GM18520 (cell line): ENCODE measurements around the gene UTF1.

ENCODE experiments used
- ATAC-seq: cut with Tn5 transposase; IDR thresholded peaks from one replicate; pipeline ENCODE4 v1.9.1; 2021; ENCODE audit not compliant: unreplicated experiment

UTF1 gene

DNA sequence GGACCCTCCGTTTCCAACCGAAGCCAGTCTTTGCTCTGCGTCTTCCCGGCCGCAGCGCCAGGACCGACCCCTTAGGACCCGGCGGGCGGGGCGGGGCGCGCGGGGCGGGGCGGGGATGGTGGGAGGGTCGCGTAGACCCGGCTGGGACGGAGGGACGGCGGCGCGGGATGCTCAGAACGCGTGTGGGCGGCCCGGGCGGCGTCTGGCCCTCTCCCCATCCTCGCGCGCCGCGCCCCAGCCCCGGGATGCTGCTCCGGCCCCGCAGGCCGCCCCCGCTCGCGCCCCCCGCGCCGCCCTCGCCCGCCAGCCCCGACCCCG, at the start of gene UTF1:
UTF1 (plus strand) TSS at position 174 of the 318 bp plus-strand sequence; CDS start at position 246, 72 bp downstream.
- no peak for ATAC-seq

DNA sequence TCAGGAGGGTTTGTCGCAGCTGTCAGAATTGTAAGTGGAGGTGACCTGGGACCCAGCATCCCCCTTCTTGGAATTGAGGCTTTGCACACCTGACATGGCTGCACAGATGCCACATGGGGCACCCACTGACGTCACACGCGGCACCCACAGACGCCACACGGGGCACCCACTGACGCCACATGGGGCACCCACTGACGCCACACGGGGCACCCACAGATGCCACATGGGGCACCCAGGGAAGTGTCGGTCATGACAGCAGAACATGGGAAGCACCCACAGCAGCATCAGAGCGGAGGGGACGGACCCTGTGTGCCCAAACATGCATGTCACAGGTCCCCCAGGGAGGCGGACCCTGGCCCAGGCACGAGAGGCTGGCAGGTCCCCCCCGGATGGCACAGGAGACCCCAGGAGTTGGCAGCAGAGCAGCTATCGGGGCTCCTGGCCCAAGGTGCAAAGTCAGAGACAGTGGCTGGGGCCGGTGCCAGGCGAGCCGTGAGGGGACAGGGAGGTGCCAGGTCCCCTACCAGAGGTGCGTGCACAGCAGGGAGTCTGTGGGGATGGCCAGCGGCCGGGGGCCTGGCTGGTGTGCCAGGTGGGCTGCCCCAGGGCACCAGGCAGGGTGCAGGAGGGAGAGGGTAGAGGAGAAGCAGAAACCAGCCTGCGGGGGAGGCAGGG, 48.9 kb upstream of the UTF1 start:
- no peak for ATAC-seq

DNA sequence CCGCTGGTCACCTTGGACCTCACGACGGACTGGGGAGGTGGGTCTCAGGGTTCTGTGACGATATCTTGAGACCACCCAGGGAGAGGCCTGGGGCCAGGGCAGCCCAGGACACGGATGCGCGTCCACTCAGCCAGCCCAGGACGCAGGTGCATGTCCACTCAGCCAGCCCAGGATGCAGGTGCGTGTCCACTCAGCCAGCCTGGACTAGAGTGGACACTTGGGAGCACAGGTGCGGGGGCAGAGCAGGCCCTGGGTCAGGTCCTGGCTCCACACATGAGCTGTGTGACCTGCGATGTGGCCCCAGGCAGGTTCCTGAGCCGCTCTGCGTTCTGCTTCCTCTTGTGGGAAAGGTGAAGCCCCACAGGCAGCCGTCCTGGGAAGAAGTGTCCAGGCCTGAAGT, 47.8 kb upstream of the UTF1 start:
- no peak for ATAC-seq

- ATAC-seq = no peak
Observed at GRCh38 chr10:133182791-133183645, 47.0 kb upstream of the UTF1 start.

- ATAC-seq = no peak
Observed at GRCh38 chr10:133183646-133184378, 46.2 kb upstream of the UTF1 start.

DNA sequence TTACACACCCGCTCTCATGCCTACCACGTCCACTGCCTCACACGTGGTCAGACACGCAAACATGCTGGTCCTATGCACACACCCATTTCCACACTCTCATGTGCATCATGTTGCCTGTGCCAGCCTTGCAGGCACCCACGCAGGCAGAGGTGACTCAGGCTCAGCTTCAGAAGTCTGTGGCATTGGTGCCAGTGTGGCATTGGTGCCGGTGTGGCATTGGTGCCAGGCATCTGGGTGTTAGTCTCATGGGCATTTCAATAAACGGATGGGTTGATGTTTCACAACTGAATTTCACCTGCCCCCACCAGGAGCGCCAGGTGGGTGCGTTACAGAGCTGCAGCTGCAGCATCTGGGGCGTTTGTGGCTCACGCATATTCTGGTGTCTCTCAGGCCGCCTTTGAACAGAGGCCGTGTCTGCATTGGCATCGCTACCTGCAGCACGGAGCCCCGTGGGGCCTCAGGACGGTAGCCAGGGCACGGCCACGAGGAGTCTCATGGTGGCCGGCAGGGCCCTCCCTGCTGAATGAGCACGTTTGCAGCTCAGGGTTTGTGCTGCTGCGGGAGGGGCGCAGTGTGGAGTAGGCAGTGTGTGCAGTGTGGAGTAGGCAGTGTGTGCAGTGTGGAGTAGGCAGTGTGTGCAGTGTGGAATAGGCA, 45.3 kb upstream of the UTF1 start:
- ATAC-seq = no peak

GRCh38 chr10:133185421-133185820, 44.6 kb upstream of the UTF1 start:
- no peak for ATAC-seq

DNA sequence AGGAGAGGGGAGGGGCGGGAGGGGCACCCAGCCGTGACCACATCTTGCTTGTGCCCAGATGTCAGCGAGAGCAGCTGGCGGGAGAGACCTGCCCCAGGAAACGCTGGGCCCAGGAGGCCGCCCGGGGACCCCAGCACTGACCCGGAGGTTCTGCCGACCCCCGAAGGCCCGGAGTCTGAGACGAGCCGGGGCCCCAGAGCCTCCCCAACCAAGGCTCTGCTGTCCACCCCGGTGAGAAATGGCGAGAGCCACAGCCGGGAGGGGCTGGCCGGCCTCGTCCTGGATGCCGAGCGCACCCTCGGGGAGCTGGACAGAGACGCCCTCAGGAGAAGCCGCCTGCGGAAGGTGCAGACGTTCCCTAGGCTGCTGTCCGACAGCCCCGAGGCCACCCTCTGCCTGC, 44.1 kb upstream of the UTF1 start:
- ATAC-seq = no peak

- no peak for ATAC-seq
Observed at GRCh38 chr10:133186416-133187090, 43.5 kb upstream of the UTF1 start.

- ATAC-seq = no peak
Observed at GRCh38 chr10:133187091-133187905, 42.7 kb upstream of the UTF1 start.

DNA sequence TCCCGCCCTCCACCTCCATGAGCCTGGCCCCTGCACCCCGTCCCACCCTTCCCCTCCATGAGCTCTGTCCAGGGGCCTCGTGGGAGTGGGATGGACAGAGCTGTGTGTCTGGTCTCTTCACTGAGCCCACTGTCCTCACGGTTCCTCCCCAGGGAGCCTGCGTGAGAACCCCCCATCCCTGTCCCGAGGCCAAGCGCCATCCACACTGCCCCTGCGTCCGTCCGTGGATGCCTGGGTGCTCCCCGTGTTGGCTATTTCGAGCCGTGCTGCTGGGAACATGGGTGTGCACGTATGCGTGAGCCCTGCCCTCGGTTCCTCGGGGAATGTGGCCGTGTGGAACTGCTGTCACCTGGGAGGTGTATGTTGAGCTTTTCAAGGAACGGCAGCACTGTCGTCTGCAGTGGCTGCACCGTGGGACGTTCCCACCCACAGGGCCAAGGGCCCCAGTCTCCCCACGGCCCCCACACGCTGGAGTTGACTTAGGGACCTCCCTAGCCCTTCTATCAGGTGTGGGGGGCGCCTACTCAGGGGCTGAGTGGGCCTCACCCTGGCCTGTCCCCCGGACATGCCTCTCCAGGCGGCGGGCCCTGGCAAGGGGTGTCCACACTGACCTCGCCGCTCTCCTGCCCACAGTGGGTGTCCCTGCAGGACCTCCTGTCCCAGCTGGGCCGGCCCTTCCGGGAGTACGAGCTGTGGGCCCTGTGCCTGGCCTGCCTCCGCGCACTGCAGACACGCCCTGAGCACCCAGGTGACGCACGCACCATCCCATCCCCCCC, 41.9 kb upstream of the UTF1 start:
- no peak for ATAC-seq

DNA sequence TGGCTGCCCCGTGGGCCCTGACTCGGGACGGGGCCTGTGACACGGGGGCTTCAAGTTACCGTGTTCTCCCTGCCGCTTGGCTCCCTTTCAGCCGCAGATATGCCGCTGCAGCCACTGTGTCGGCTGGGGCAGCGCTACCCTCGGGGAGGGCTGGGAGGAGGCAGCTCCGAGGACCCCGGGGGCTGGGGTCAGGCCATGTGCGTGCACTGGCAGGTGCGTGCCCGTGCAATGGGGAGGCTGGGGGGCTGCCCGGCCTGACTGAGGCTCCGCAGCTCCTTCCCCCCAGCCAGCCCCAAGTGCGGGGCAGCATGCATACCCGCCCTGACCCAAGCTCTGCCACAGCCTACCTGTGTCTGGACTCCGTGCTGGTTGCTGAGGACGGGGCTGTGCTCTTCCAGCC, 40.8 kb upstream of the UTF1 start:
- ATAC-seq = no peak

DNA sequence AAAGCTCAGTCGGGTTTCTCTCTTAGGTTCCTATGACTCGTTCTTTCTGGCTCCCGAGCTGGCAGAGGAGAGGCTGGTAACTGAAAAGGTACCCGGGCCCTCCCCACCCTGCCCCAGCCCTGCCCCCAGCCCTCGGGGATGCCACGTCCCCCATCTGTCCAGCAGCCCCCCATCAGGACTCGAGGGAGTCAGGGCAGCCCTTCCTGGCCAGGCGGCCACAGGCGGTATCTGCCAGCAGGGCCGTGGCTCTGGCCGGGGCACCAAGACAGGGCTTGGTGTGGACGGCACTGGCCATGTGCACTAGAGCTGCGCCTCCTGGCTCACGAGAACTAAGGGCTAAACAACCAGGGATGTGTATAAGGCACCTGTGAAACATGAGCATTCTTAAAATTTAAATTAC, 40.3 kb upstream of the UTF1 start:
- no peak for ATAC-seq

DNA sequence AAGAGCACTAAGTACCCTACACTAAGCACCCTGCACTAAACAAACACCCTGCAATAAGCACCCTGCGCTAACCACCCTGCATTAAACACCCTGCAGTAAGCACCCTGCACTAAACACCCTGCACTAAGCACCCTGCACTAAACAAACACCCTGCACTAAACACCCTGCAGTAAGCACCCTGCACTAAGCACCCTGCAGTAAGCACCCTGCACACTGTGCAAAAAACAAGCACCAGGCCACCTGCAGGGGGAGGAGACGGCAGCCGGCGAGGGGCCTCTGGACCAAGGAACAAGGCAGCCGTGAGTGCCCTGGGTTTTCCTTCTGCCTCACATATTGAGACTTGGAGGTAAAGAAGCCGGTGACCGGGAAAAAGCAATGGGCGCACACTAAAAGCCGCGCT, 39.8 kb upstream of the UTF1 start:
- ATAC-seq = no peak

DNA sequence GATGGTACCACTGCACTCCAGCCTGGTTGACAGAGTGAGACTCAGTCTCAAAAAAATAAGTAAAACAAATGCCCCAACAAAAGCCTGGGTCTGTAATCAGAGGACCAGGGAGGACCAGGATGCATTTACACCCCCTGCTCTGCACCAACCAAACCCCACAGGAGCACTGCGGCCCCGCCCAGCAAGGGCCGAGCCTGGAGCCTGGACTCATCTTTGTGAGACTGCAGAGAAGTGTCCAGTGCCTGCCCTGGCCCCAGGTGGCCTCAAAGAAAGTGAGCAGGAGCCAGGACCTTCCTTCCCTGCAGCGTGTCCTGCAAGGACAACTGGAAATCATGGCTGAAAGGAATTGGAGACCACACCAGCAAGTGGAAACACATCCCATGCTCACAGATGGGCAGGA, 38.4 kb upstream of the UTF1 start:
- no peak for ATAC-seq

DNA sequence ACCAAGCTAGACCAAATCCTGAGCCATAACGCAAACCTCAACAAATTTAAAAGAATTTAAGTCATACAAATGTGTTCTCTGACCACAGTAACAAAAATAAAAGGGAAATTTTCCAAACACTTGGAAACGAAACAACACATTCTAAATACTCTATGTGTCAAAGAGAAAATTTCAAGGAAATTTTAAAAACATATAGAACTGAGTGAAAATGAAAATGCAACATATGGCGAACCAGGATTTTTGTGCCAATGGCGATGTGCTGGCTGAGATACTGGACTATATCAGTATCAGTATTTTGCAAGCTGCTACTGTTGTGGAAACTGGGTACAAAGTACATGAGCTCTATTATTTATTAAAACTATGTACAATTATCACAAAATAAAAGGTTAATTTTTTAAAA, 35.9 kb upstream of the UTF1 start:
- ATAC-seq = no peak

DNA sequence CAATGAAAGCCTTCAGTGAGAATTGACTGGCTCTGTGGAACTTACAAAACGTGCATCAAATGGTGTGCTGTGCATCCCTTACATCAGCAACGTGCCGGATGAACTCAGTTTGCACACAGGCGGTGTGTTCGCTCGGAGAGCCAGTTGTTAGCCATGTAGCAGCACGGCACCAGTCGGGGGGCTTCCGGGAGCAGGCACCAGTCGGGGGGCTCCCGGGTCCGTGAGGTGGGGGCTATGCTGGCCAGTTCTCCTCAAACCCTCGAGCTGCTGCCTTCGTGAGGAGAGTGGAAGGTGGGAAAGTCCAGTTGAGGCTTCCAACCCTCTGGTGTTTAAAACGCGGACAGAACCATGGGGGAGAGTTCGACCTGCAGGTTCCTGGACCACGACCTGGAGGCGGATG, 34.9 kb upstream of the UTF1 start:
- ATAC-seq = no peak

GRCh38 chr10:133195611-133196010, 34.4 kb upstream of the UTF1 start:
- no peak for ATAC-seq

DNA sequence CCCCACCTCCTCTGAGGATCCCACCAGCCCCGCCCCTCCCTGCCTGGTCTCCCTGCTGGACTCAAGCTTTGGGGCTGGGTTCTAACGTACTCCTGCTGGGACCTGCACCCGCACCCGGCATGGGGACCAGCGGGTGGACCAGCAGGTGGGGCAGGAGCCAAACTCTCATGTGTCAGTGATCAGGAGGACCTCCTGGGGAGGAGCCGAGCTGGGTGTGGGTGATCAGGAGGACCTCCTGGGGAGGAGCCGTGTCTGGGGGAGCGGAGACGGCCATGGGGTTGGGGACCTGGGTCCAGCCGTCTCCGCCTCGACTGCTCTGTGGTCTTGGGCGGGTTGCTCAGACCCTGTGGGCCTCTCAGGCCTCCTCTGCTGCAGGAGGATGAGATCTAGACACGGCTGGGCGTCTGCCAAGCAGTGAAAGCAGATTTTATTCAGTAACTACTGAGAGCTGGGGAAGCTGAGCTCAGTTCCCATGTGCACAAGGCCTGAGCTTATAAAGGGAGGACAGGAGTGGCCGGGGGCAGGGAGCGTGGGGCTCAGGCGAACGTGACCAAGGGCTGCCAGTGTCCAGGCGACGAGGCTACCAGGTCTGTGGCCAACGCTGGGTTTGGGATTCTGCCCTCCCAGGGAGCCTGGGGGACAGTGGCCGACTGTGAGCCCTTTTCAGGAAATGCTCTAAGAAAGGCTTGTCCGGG, 33.6 kb upstream of the UTF1 start:
- ATAC-seq = no peak
